ENCODE data around the gene HDC.

The HDC gene

GRCh38 chr15:50248994-50249582, 16.4 kb downstream of the HDC start:
- no peak overlapping the region for H3K4me3 ChIP-seq (ENCODE audit: low read length)
- DNase-seq (ENCODE audit: low read depth): no peak
- TF ChIP-seq CTCF (conservative IDR thresholded peaks at IDR 0.05; ENCODE audit: low read length): no peak

GRCh38 chr15:50247819-50248655, 17.5 kb downstream of the HDC start:
- no peak overlapping the region for H3K4me3 ChIP-seq (ENCODE audit: low read length)
- TF ChIP-seq CTCF (conservative IDR thresholded peaks at IDR 0.05; ENCODE audit: low read length): no peak

GRCh38 chr15:50246631-50247030, 18.9 kb downstream of the HDC start:
- H3K4me3 ChIP-seq (ENCODE audit: low read length): no peak overlapping the region
- TF ChIP-seq CTCF (conservative IDR thresholded peaks at IDR 0.05; ENCODE audit: low read length): no peak
- DNase-seq (ENCODE audit: low read depth): no peak

More at GRCh38 chr15:50247819-50248655, 17.5 kb downstream of the HDC start:
- DNase-seq (ENCODE audit: low read depth): no peak

GRCh38 chr15:50244959-50245624, 20.4 kb downstream of the HDC start:
- no peak for DNase-seq (ENCODE audit: low read depth)
- no peak overlapping the region for H3K4me3 ChIP-seq (ENCODE audit: low read length)
- TF ChIP-seq CTCF (conservative IDR thresholded peaks at IDR 0.05; ENCODE audit: low read length): no peak

GRCh38 chr15:50244153-50244552, 21.4 kb downstream of the HDC start:
- TF ChIP-seq CTCF (conservative IDR thresholded peaks at IDR 0.05; ENCODE audit: low read length): no peak
- DNase-seq (ENCODE audit: low read depth): no peak
- H3K4me3 ChIP-seq (ENCODE audit: low read length): no peak overlapping the region

GRCh38 chr15:50241684-50242450, 23.7 kb downstream of the HDC start:
- 0 out of 2 replicates have a peak, but pooled peaks have one; percentile 11 for TF ChIP-seq CTCF (conservative IDR thresholded peaks at IDR 0.05; ENCODE audit: low read length)
- no peak overlapping the region for H3K4me3 ChIP-seq (ENCODE audit: low read length)
- DNase-seq (ENCODE audit: low read depth): peak; percentile 58
